HG03060 (cell line): ENCODE results near the gene ERCC3.
"Not testable (repeated sequence)": the region's sequence is repeated elsewhere in the genome, so short reads cannot be mapped to it uniquely, and the experiment has no call there.

Experiments
- ATAC-seq: cut with Tn5 transposase; IDR thresholded peaks from one replicate; pipeline ENCODE4 v1.9.1; 2021; ENCODE audit warnings: low read depth, moderate number of reproducible peaks; ENCODE audit not compliant: unreplicated experiment

ERCC3 gene

GRCh38 chr2:127280693-127281092 is 13.3 kb downstream of the ERCC3 start:
- no peak for ATAC-seq

GRCh38 chr2:127279781-127280180 is 14.2 kb downstream of the ERCC3 start:
- ATAC-seq, result no peak

GRCh38 chr2:127278959-127279358 is 15.0 kb downstream of the ERCC3 start:
- no peak for ATAC-seq

- ATAC-seq, result no peak
Observed at GRCh38 chr2:127277028-127277427, 16.9 kb downstream of the ERCC3 start.

GRCh38 chr2:127275789-127276188 is 18.2 kb downstream of the ERCC3 start:
- ATAC-seq, result no peak

- ATAC-seq, result no peak
Observed at GRCh38 chr2:127275356-127275755, 18.6 kb downstream of the ERCC3 start.

GRCh38 chr2:127270663-127271062 is 23.3 kb downstream of the ERCC3 start:
- ATAC-seq, result no peak

- no peak for ATAC-seq
Observed at GRCh38 chr2:127261804-127262406, 32.0 kb downstream of the ERCC3 start.

GRCh38 chr2:127259355-127259754 is 34.6 kb downstream of the ERCC3 start:
- ATAC-seq, result no peak

- ATAC-seq, result no peak
Observed at GRCh38 chr2:127256866-127257265, 37.1 kb downstream of the ERCC3 start.

GRCh38 chr2:127256381-127256780 is 37.6 kb downstream of the ERCC3 start:
- no peak for ATAC-seq

GRCh38 chr2:127255721-127256120 is 38.2 kb downstream of the ERCC3 start:
- ATAC-seq, result no peak

GRCh38 chr2:127255146-127255545 is 38.8 kb downstream of the ERCC3 start:
- ATAC-seq, result no peak

GRCh38 chr2:127254386-127254981 is 39.5 kb downstream of the ERCC3 start:
- no peak for ATAC-seq

GRCh38 chr2:127241184-127241583 is 52.8 kb downstream of the ERCC3 start:
- not testable (repeated sequence) for ATAC-seq

- ATAC-seq, result no peak
Observed at GRCh38 chr2:127239395-127239794, 54.5 kb downstream of the ERCC3 start.

- not testable (repeated sequence) for ATAC-seq
Observed at GRCh38 chr2:127237768-127238167, 56.2 kb downstream of the ERCC3 start.

- ATAC-seq, result no peak
Observed at GRCh38 chr2:127235082-127235702, 58.8 kb downstream of the ERCC3 start.

GRCh38 chr2:127233710-127234109 is 60.2 kb downstream of the ERCC3 start:
- ATAC-seq, result no peak

- no peak for ATAC-seq
Observed at GRCh38 chr2:127231130-127231865, 62.6 kb downstream of the ERCC3 start.

- ATAC-seq, result no peak
Observed at GRCh38 chr2:127229555-127229954, 64.4 kb downstream of the ERCC3 start.
